Esophagus (tissue), 2 donors: ENCODE measurements around the gene PZP. TPM values are rescaled to one million over a fixed set of nuclear protein-coding genes. Genes with fewer than 3 reads are reported as not detected.
A peak's percentile ranks its signal among the peaks of the same experiment; 100 is the strongest.
"Not testable (repeated sequence)": the region's sequence is repeated elsewhere in the genome, so short reads cannot be mapped to it uniquely, and the experiment has no call there.

ENCODE experiments used
- H3K27ac ChIP-seq, 2 donors: one replicate each; pipeline ENCODE4 v1.5.1; 2013; ENCODE audit warnings: low read depth in 2 of 2, mild to moderate bottlenecking in 2 of 2, inconsistent platforms in 1 of 2, low read length in 1 of 2, moderate library complexity in 1 of 2
- H3K27me3 ChIP-seq, 2 donors: one replicate each; pipeline ENCODE4 v1.6.1; 2013; ENCODE audit warnings: low read length in 2 of 2, control low read depth in 1 of 2, mild to moderate bottlenecking in 1 of 2; ENCODE audit not compliant: insufficient read depth in 2 of 2, control insufficient read depth in 1 of 2
- H3K36me3 ChIP-seq, 2 donors: one replicate each; pipeline ENCODE4 v1.6.1; 2013; ENCODE audit warnings: low read length in 1 of 2; ENCODE audit not compliant: control insufficient read depth in 2 of 2, insufficient read depth in 2 of 2
- H3K4me1 ChIP-seq, 2 donors: one replicate each; pipeline ENCODE4 v1.6.1; 2013; ENCODE audit warnings: low read length in 1 of 2; ENCODE audit not compliant: control insufficient read depth in 2 of 2, insufficient read depth in 2 of 2
- H3K4me3 ChIP-seq, 2 donors: one replicate each; pipeline ENCODE4 v1.5.1; 2013; ENCODE audit warnings: low read length in 2 of 2, mild to moderate bottlenecking in 2 of 2, low read depth in 1 of 2, moderate library complexity in 1 of 2
- H3K9me3 ChIP-seq, 2 donors: one replicate each; pipeline ENCODE4 v1.6.1; 2013; ENCODE audit warnings: mild to moderate bottlenecking in 2 of 2, low read depth in 1 of 2, low read length in 1 of 2, moderate library complexity in 1 of 2; ENCODE audit not compliant: control insufficient read depth in 2 of 2, insufficient read depth in 1 of 2
- WGBS, 2 donors: extraction: QIAGEN DNeasy Blood & Tissue Kit; methylation state at CpG; one replicate each; pipeline ENCODE4 v1.1.7; 2013; 5-methylcytosine and 5-hydroxymethylcytosine counted together
- polyA plus RNA-seq, 2 donors: library from polyadenylated mRNA; stranded (reverse); fragments of 200-250 nt; gene quantifications; one replicate each; pipeline ENCODE4 v1.2.3, GENCODE V29; 2013
- donor health status: healthy with polysubstance abuse.
- donor health status: Bipolar disorder and iron deficiency.

Gene PZP
- polyA plus RNA-seq, 2 donors: 0.04 to 0.06 TPM

- Histone ChIP-seq H3K27ac (no peak overlapping the region), H3K4me1 (no peaks in the 10 kb centered on the region), H3K4me3 (no peak overlapping the region), H3K27me3 (no peaks in the 10 kb centered on the region), H3K9me3 (no peaks in the 10 kb centered on the region), H3K36me3 (no peaks in the 10 kb centered on the region)
- WGBS, 2 donors: 95 to 96% methylated on average over 3 of the region's 3 CpGs
These were observed 33.1 kb upstream of the PZP start for GRCh38 chr12:9241301-9241700.

- H3K36me3 ChIP-seq: no peaks in the 10 kb centered on the region
- H3K27me3 ChIP-seq: no peaks in the 10 kb centered on the region
- H3K9me3 ChIP-seq: no peaks in the 10 kb centered on the region
- H3K4me3 ChIP-seq: no peak overlapping the region
- H3K27ac ChIP-seq: no peak overlapping the region
- H3K4me1 ChIP-seq: no peaks in the 10 kb centered on the region
- WGBS, 2 donors: 86% methylated on average over 5 of the region's 5 CpGs
These were observed 32.6 kb upstream of the PZP start for GRCh38 chr12:9240776-9241175.

GRCh38 chr12:9240004-9240635 is 31.9 kb upstream of the PZP start:
- peak overlapping the region; percentile 8 to 13 for H3K27ac ChIP-seq
- peak overlapping the region; percentile 43 to 45 for H3K4me3 ChIP-seq
- H3K36me3 ChIP-seq, H3K27me3 ChIP-seq, H3K4me1 ChIP-seq, H3K9me3 ChIP-seq: not testable (repeated sequence)
- WGBS, 2 donors: 15 to 40% methylated on average over 27 to 30 of the region's 33 CpGs

DNA sequence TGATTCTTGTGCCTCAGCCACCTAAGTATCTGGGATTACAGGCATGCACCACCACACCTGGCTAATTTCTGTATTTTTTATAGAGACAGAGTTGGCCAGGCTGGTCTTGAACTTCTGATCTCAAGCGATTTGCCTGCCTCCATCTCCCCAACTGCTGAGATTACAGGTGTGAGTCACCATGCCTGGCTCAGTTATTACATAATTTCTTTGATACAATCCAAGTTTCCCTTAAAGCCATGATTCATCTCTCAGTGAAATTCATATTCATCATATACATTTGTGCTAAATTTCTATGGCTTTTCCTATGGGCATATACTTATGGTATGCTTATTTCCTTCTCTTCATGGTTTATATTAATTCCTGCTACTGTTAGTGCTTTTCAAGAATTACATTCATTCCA is 29.1 kb upstream of the PZP start:
- Histone ChIP-seq H3K27ac (no peak overlapping the region), H3K4me1 (no peaks in the 10 kb centered on the region), H3K36me3 (no peaks in the 10 kb centered on the region), H3K4me3 (no peak overlapping the region), H3K9me3 (no peaks in the 10 kb centered on the region), H3K27me3 (no peaks in the 10 kb centered on the region)
- 64 to 81% methylated on average over 1 of the region's 1 CpG for WGBS, 2 donors

DNA sequence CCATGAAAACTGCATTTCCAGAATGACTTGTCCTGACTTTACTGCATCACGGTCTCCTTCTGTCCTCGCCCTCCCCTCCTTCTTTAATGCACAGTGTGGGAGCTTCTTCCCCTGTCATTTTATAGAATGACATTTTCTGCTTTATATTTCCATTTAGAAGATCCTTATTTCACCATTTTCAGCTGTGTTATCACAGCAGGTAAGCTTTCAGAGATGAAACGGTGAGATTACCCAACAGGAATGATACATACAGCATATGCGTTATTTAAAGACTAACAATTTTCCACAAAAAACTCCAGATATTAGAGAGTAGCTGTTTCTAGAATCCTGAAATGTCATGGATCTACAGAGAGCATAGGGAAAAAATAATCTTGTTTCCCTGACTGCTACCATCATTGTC is 27.3 kb upstream of the PZP start:
- Histone ChIP-seq H3K4me1 (no peaks in the 10 kb centered on the region), H3K9me3 (no peaks in the 10 kb centered on the region), H3K27ac (no peak overlapping the region), H3K36me3 (no peaks in the 10 kb centered on the region), H3K27me3 (no peaks in the 10 kb centered on the region), H3K4me3 (no peak overlapping the region)
- 95 to 97% methylated on average over 4 of the region's 4 CpGs for WGBS, 2 donors

DNA sequence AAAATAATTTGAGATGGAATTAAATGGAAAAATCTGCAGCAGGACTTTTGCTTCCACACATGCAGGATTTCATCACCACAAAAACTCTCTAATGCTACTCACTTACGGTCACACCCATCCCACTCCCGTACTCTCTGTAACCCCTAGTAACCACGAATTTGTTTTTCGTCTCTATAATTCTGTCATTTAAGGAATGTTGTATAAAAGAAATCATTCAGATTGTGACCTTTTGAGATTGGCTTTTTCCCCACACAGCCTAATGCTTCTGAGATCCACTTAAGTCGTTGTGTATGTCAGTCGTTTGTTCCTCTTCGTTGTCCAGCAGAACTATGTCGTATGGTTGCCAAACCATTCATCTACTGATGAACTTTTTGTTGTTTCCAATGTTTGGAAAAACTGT is 19.8 kb upstream of the PZP start:
- H3K4me1 ChIP-seq: no peaks in the 10 kb centered on the region
- no peak overlapping the region for H3K4me3 ChIP-seq
- H3K9me3 ChIP-seq: no peaks in the 10 kb centered on the region
- no peaks in the 10 kb centered on the region for H3K36me3 ChIP-seq
- WGBS, 2 donors: 56 to 62% methylated on average over 8 of the region's 8 CpGs
- H3K27me3 ChIP-seq: no peaks in the 10 kb centered on the region
- H3K27ac ChIP-seq: no peak overlapping the region

- Histone ChIP-seq H3K4me1 (no peaks in the 10 kb centered on the region), H3K36me3 (no peaks in the 10 kb centered on the region), H3K27ac (no peak overlapping the region), H3K4me3 (no peak overlapping the region), H3K27me3 (no peaks in the 10 kb centered on the region), H3K9me3 (no peaks in the 10 kb centered on the region)
- 72 to 84% methylated on average over 2 of the region's 2 CpGs for WGBS, 2 donors
These were observed 15.6 kb upstream of the PZP start for GRCh38 chr12:9223830-9224229.

DNA sequence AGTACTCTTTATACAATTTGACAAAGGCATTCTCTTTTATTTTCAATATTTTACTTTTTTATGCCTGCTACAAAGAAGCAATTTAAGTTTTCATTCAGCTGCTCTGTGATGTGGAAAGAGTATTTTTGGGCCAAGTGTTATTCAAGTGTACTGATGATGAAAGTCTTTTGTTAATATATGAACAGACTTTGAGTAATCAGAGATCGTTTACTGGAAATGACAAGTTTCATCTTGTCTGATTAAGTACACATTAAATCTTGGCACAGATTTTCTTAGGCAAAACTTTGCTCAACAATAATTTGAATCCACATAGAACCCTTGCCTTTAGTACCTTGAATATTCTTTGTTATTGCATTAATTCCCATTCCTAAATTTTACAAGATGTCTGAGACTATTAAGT is 13.3 kb upstream of the PZP start:
- Histone ChIP-seq H3K9me3 (no peaks in the 10 kb centered on the region), H3K36me3 (no peaks in the 10 kb centered on the region), H3K4me1 (no peaks in the 10 kb centered on the region), H3K27ac (no peak overlapping the region), H3K4me3 (no peak overlapping the region), H3K27me3 (no peaks in the 10 kb centered on the region)
- WGBS, 2 donors: 9 to 14% methylated on average over 1 of the region's 1 CpG

- 49 to 56% methylated on average over 9 of the region's 9 CpGs for WGBS, 2 donors
- H3K4me3 ChIP-seq, H3K36me3 ChIP-seq, H3K27me3 ChIP-seq, H3K4me1 ChIP-seq, H3K9me3 ChIP-seq: not testable (repeated sequence)
- H3K27ac ChIP-seq: peak overlapping the region; percentile 21 to 31
These were observed 12.8 kb upstream of the PZP start for GRCh38 chr12:9221011-9221410.

DNA sequence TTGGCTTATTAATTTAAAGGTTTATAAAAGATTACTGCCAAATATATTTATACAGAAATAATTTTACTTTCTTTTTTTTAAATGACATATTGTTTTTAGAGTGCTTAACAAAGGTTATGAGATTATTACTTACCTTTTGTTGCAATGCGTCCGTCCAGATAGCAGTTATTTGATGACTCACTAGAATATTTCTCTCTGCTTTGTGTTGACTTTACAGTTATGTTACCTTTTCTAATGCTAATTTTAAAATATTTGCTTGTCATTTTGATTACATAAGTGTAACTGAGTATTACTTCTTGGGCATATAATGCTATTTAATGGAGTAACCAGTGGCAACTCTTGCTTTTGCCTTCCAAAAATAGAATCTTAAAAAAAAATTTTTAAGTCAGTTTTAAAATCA is 6.3 kb upstream of the PZP start:
- H3K27me3 ChIP-seq: no peaks in the 10 kb centered on the region
- H3K27ac ChIP-seq: no peak overlapping the region
- no peaks in the 10 kb centered on the region for H3K9me3 ChIP-seq
- H3K4me3 ChIP-seq: no peak overlapping the region
- 47 to 57% methylated on average over 2 of the region's 2 CpGs for WGBS, 2 donors
- no peaks in the 10 kb centered on the region for H3K4me1 ChIP-seq
- no peaks in the 10 kb centered on the region for H3K36me3 ChIP-seq
